MCF 10A (cell line): ENCODE measurements around the gene MRPL43. TPM values are rescaled to one million over a fixed set of nuclear protein-coding genes. Genes with fewer than 3 reads are reported as not detected.

Experiments
- BruUV-seq: library from RNA; stranded (reverse); fragments of 400-500 nt; replicated peaks from 2 replicates; lab custom pipeline; 2021; lab: Mats Ljungman, UMichigan
- CTCF ChIA-PET: fragments of 300-600 bp; sonication (Branson Sonifier 250); formaldehyde crosslinking; extraction: SDS; loops from one replicate; lab custom pipeline; 2021; ENCODE audit warnings: antibody characterized with exemption, inconsistent platforms; lab: Yijun Ruan, JAX
- POLR2A ChIA-PET: fragments of 300-600, 350-650 bp; sonication (Branson Sonifier 250); formaldehyde crosslinking; extraction: SDS; loops from one replicate; lab custom pipeline; 2020; ENCODE audit warnings: antibody characterized with exemption, inconsistent platforms; lab: Yijun Ruan, JAX
- DNase-seq: peaks from one replicate; pipeline ENCODE4 v3.0.0-alpha.2; 2018; ENCODE audit not compliant: unreplicated experiment
- H3K27ac Mint-ChIP-seq: one replicate; pipeline ENCODE4 v1.8.0; 2022; ENCODE audit warnings: mild to moderate bottlenecking, low read depth, mixed read lengths; ENCODE audit not compliant: unreplicated experiment
- H3K27me3 Mint-ChIP-seq: one replicate; pipeline ENCODE4 v1.8.0; 2022; ENCODE audit warnings: mixed read lengths; ENCODE audit not compliant: insufficient read depth, unreplicated experiment
- H3K36me3 Mint-ChIP-seq: one replicate; pipeline ENCODE4 v1.8.0; 2022; ENCODE audit warnings: mild to moderate bottlenecking, moderate library complexity, mixed read lengths; ENCODE audit not compliant: insufficient read depth, unreplicated experiment
- H3K4me1 Mint-ChIP-seq: one replicate; pipeline ENCODE4 v1.8.0; 2022; ENCODE audit warnings: mixed read lengths; ENCODE audit not compliant: insufficient read depth, unreplicated experiment
- H3K4me3 Mint-ChIP-seq: one replicate; pipeline ENCODE4 v1.8.0; 2022; ENCODE audit warnings: mild to moderate bottlenecking, moderate library complexity, mixed read lengths; ENCODE audit not compliant: unreplicated experiment
- H3K9me3 Mint-ChIP-seq: one replicate; pipeline ENCODE4 v1.8.0; 2022; ENCODE audit warnings: mixed read lengths; ENCODE audit not compliant: unreplicated experiment
- CTCF ChIP-seq: fragments of 200-600 bp; IDR thresholded peaks from one replicate; pipeline ENCODE4 v1.8.0; 2022; ENCODE audit warnings: antibody characterized with exemption, mild to moderate bottlenecking; ENCODE audit not compliant: unreplicated experiment
- intact Hi-C: fragments of 100-400 bp; cut with micrococcal nuclease; formaldehyde crosslinking; loops from 2 replicates; pipeline ENCODE4 v1.14.1; 2022
- total RNA-seq: library from RNA; stranded (reverse); gene quantifications from 2 replicates; pipeline ENCODE4 v1.2.3, GENCODE V29; 2022

MRPL43 gene
- total RNA-seq, 1 experiment from 2014 or later = 64.8 TPM

DNA sequence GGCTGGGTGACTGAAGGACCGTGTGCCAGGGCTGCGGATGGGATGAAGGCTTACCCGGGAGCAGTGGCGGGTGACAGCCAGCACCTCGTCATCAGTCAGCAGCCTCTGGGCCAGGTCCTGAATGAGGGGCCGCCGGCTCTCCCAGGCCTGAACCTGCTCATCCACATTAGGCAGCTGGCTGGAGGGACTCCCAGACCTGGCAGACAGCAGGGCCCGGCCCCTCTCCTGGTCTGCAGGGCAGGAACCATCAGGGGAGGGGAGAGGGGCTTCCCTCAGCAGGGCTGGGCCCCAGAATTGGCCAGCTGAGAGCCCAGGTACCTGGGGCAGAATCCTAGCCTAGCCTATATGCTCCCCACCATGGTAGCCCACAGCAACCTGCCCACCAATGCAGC is 28.3 kb upstream of the MRPL43 start:
- H3K4me1 Mint-ChIP-seq = peaks cover 30% of the 10 kb centered on the region
- H3K27me3 Mint-ChIP-seq = no peaks in the 10 kb centered on the region
- ChIA-PET CTCF (interaction anchor here (0.6 to 7.0 kb wide), 11 partner anchors 9 to 112 kb away, joined by 3 to 199 read pairs (median 12); partner anchors contain the start of genes LZTS2, PDZD7 and SFXN3), POLR2A (interaction anchor here (0.5 to 2.1 kb wide), 5 partner anchors 15 to 534 kb away, joined by 3 to 26 read pairs (median 4); partner anchors contain the start of genes LZTS2, MRPL43, PDZD7 and SFXN3)
- BruUV-seq = no TSS peak
- H3K27ac Mint-ChIP-seq = no peak overlapping the region
- no peak for TF ChIP-seq CTCF
- intact Hi-C loops = no loop called here
- no peak overlapping the region for H3K4me3 Mint-ChIP-seq
- DNase-seq = no peak
- no peaks in the 10 kb centered on the region for H3K36me3 Mint-ChIP-seq
- no peaks in the 10 kb centered on the region for H3K9me3 Mint-ChIP-seq

- ChIA-PET CTCF (interaction anchor here (0.5 to 7.0 kb wide), 21 partner anchors 10 to 113 kb away, joined by 3 to 199 read pairs (median 6); partner anchors contain the start of genes LZTS2, PDZD7 and SFXN3), POLR2A (interaction anchor here (0.5 to 2.1 kb wide), 8 partner anchors 8 to 118 kb away, joined by 3 to 26 read pairs (median 4); partner anchors contain the start of genes LZTS2, MRPL43, PDZD7 and SFXN3)
- no peak for TF ChIP-seq CTCF
- Mint-ChIP-seq H3K27ac (no peak overlapping the region), H3K9me3 (no peaks in the 10 kb centered on the region), H3K4me3 (no peak overlapping the region), H3K27me3 (no peaks in the 10 kb centered on the region), H3K4me1 (peaks cover 30% of the 10 kb centered on the region), H3K36me3 (no peaks in the 10 kb centered on the region)
- intact Hi-C loops = no loop called here
- BruUV-seq = no TSS peak
- peak; percentile 85 for DNase-seq
Observed at GRCh38 chr10:101014966-101015581, 27.8 kb upstream of the MRPL43 start.

DNA sequence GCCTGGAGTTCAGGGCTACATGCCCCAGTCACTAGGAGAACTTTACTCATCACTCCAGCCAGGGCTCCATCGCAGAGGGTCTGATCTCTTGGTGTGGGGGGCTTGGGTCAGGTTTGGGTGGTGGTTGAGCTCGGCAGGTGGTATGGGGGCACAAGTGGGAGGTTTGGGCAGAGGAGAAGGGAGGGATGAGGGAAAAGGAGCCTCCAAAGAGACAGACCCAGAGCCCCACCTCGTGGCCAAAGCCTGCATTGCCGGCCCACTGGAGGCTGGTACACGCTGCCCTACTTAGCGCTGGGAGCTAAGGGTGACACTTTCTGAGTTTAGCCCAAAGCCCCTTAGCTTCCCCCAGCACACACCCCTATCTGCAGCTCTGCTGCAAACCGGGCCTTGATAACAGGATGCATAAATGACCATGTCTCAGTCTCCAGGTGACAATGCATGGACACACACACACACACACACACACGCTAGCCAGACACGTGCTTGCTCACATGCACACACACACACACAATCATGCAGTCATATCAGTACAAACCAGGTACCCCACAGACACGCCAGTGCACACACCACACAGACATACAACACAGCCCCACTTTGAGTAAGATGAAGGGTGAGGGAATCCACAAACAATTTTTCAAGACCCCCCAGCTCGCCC is 27.1 kb upstream of the MRPL43 start:
- Mint-ChIP-seq H3K27me3 (no peaks in the 10 kb centered on the region), H3K36me3 (no peaks in the 10 kb centered on the region), H3K4me3 (no peak overlapping the region), H3K9me3 (no peaks in the 10 kb centered on the region), H3K27ac (no peak overlapping the region), H3K4me1 (peaks cover 30% of the 10 kb centered on the region)
- intact Hi-C loops = no loop called here
- POLR2A ChIA-PET = interaction anchor here (0.5 to 2.1 kb wide), 5 partner anchors 8 to 117 kb away, joined by 3 to 26 read pairs (median 3); partner anchors contain the start of genes LZTS2, PDZD7 and SFXN3
- CTCF ChIA-PET = interaction anchor here (0.5 to 7.0 kb wide), 26 partner anchors 11 to 1089 kb away, joined by 3 to 199 read pairs (median 6); partner anchors contain the start of genes LZTS2, PDZD7 and SFXN3
- BruUV-seq = no TSS peak
- peak; percentile 77 for DNase-seq
- peak; percentile 95 for TF ChIP-seq CTCF
